ENCODE measurements around the gene NPL.

The NPL gene

DNA sequence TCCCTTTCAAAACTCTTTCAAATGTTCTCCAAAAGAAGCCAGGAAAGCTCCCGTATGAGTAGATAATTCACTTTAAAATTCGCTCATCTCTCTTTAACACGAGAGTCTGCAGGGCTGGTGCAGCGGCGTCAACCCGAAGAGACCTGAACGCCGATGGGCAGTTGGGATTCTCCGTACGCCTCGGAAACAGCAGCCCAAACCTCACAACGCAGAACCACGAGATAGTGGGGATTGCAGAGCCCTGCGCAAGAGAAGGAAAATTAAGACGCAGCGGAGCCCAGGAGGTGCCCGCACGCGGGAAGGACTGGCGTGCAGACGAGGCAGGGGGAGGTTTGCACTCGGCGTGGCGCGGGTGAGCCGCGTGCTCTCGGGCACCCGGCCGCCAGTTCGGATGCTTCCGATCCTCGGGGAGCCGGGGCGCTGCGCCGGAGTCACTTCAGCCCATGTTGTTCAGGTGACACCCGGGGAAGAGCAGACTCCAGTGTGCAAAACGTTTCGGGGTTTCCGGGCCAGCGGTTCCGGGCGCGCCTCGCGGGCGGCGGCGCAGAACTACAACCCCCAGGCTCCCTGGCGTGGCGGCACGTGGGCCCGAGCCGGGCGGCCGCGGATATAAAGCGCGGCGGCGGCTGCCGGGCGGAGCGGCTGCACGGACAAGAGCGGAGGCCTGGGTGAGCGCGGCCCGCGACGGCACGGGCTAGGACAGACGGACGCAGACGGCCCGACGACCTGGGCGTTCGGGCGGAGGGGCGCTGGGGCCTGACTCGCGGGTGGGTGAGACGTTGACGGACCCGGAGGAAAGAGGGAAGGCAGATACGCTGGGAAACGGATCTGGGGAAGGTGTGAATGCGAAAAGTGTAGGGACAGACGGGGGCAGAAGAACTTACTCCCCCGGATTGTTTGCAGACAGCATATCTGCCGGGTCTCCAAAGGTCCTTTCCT, at the start of gene NPL:
Gene NPL, plus strand, starts transcription at position 636 of the 939 bp plus-strand sequence. CDS start 4,599 bp downstream, outside the sequence.
- Histone ChIP-seq H3K27me3 (ENCODE audit: low read length) (no peaks in the 10 kb centered on the region), H3K27ac (ENCODE audit: low read depth, low read length) (no peak within 1 kb of the TSS), H2AFZ (ENCODE audit: low read depth, low read length, severe bottlenecking) (peak within 1 kb of the TSS; percentile 99)

DNA sequence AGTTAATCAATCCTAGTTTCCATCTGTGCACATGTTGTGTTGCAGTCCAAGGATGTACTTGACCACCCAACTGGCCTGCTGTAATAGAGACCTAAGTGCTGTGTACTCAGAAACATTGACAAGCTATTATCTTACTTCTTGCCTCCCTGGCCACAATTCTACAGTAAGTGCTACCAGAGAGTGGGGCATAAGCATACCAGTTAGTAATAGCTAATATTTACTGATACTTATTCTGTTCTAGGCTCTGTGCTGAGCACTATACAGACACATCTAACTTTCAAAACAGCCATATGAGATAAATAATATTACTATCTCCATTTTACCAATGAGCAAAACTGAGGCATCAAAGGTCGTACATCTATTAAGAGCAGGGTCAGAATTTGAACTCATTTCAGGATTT, 49.5 kb upstream of the NPL start:
- no peak overlapping the region for H2AFZ ChIP-seq (ENCODE audit: low read depth, low read length, severe bottlenecking)
- no peaks in the 10 kb centered on the region for H4K20me1 ChIP-seq (ENCODE audit: low read depth, low read length)
- no peak overlapping the region for H3K4me3 ChIP-seq (ENCODE audit: insufficient read depth, low read length, poor library complexity, severe bottlenecking)
- 0 out of 2 replicates have a peak, but pooled peaks cover 3% of the 10 kb centered on the region for H3K9me3 ChIP-seq (ENCODE audit: insufficient read depth, low read length)
- no peak overlapping the region for H3K27ac ChIP-seq (ENCODE audit: low read depth, low read length)
- H3K9ac ChIP-seq (ENCODE audit: low read length), result no peak overlapping the region
- TF ChIP-seq CTCF (IDR thresholded peaks at IDR 0.05; ENCODE audit: insufficient read depth, low read length, poor library complexity, severe bottlenecking) (no peak), EZH2phosphoT487 (conservative IDR thresholded peaks at IDR 0.05; ENCODE audit: low read length) (no peak)
- no peaks in the 10 kb centered on the region for H3K9me2 ChIP-seq (replicated peaks; ENCODE audit: insufficient read depth, low read length)
- no peaks in the 10 kb centered on the region for H3K36me3 ChIP-seq (ENCODE audit: low read length)
- no peaks in the 10 kb centered on the region for H3K79me2 ChIP-seq (ENCODE audit: insufficient read depth, low read length)
- no peaks in the 10 kb centered on the region for H3F3A ChIP-seq (ENCODE audit: insufficient read depth)
- H3K27me3 ChIP-seq (ENCODE audit: low read length), result no peaks in the 10 kb centered on the region
- no peak overlapping the region for H3K4me2 ChIP-seq (ENCODE audit: low read depth, low read length, poor library complexity, severe bottlenecking)

More for the DNA sequence above, at the start of gene NPL:
- H3K9me2 ChIP-seq (replicated peaks; ENCODE audit: insufficient read depth, low read length), result no peaks in the 10 kb centered on the region
- peak within 1 kb of the TSS; percentile 81 for H3K9ac ChIP-seq (ENCODE audit: low read length)
- H4K20me1 ChIP-seq (ENCODE audit: low read depth, low read length), result no peaks in the 10 kb centered on the region
- H3K4me2 ChIP-seq (ENCODE audit: low read depth, low read length, poor library complexity, severe bottlenecking), result peak within 1 kb of the TSS; percentile 92
- TF ChIP-seq CTCF (IDR thresholded peaks at IDR 0.05; ENCODE audit: insufficient read depth, low read length, poor library complexity, severe bottlenecking) (no peak), EZH2phosphoT487 (conservative IDR thresholded peaks at IDR 0.05; ENCODE audit: low read length) (no peak)
- H3K9me3 ChIP-seq (ENCODE audit: insufficient read depth, low read length), result no peaks in the 10 kb centered on the region
- H3F3A ChIP-seq (ENCODE audit: insufficient read depth), result peaks cover 11% of the 10 kb centered on the region; the same call in 1 of the 2 replicates
- H3K4me3 ChIP-seq (ENCODE audit: insufficient read depth, low read length, poor library complexity, severe bottlenecking), result peak within 1 kb of the TSS; percentile 77
- H3K79me2 ChIP-seq (ENCODE audit: insufficient read depth, low read length), result no peaks in the 10 kb centered on the region
- no peaks in the 10 kb centered on the region for H3K36me3 ChIP-seq (ENCODE audit: low read length)

- Histone ChIP-seq H3K4me2 (ENCODE audit: low read depth, low read length, poor library complexity, severe bottlenecking) (no peak overlapping the region), H4K20me1 (ENCODE audit: low read depth, low read length) (no peaks in the 10 kb centered on the region), H2AFZ (ENCODE audit: low read depth, low read length, severe bottlenecking) (no peak overlapping the region), H3K9me2 (replicated peaks; ENCODE audit: insufficient read depth, low read length) (no peaks in the 10 kb centered on the region), H3K27ac (ENCODE audit: low read depth, low read length) (no peak overlapping the region), H3K36me3 (ENCODE audit: low read length) (no peaks in the 10 kb centered on the region), H3K9ac (ENCODE audit: low read length) (no peak overlapping the region), H3K79me2 (ENCODE audit: insufficient read depth, low read length) (no peaks in the 10 kb centered on the region), H3K27me3 (ENCODE audit: low read length) (no peaks in the 10 kb centered on the region), H3F3A (ENCODE audit: insufficient read depth) (no peaks in the 10 kb centered on the region), H3K4me3 (ENCODE audit: insufficient read depth, low read length, poor library complexity, severe bottlenecking) (no peak overlapping the region), H3K9me3 (ENCODE audit: insufficient read depth, low read length) (0 out of 2 replicates have a peak, but pooled peaks cover 3% of the 10 kb centered on the region)
- TF ChIP-seq CTCF (IDR thresholded peaks at IDR 0.05; ENCODE audit: insufficient read depth, low read length, poor library complexity, severe bottlenecking) (no peak), EZH2phosphoT487 (conservative IDR thresholded peaks at IDR 0.05; ENCODE audit: low read length) (no peak)
Measured at GRCh38 chr1:182742780-182743179, 46.8 kb upstream of the NPL start.

All from SU-DHL-6 (cell line).